ENCODE results near the gene SYP.

Gene SYP

DNA sequence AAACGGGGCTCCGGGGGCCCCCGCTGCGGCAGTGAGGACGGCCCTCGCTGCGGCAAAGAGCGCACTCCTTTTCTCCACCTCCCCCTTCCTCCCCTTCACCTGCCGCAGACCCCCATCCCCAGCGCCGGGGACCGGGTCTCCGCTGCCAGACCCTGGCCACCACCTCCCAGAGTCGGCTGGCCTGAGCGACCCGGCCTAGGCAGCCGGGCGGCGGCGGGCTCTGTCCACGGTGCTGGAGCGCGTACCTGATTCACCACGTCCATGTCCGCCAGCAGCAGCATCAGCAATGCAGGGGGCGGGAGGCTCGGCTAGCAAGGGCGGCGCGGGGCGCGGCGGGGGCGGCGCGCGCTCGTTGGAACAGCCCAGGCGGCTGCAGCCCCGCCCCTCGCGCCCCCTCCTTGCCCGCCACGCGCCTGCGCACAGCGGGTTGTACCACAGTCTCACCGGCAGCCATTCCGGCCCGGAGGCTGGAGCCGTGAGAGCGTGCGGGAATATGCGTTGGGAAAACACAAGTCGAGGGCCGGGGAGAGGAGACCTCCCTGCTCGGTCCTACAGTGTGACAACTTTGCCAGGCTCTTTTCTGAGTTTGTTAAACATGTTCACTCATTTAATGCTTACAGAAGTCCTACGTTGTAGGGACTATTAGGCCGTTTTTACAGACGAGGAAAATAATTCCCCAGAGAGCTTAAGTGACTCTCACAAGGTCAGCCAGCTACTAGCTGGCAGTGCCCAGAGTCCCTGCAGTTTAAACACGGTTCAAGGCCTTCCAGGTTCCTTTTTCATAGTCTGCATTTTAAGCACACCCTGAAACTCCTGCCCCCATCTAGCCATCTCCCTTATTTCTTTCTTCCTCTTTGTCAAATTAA lies at the start of gene SYP:
Gene SYP, minus strand, starts transcription at position 288 of the 866 bp plus-strand sequence. Its CDS starts 7 bp downstream, at position 281.
- DNase-seq: peak; percentile 7

- no peak for DNase-seq
Measured at GRCh38 chrX:49249616-49250015, 49.6 kb upstream of the SYP start.

GRCh38 chrX:49249071-49249470 lies 49.1 kb upstream of the SYP start:
- DNase-seq: no peak

- no peak for DNase-seq
Measured at GRCh38 chrX:49247916-49248811, 48.2 kb upstream of the SYP start.

GRCh38 chrX:49247346-49247745 lies 47.4 kb upstream of the SYP start:
- no peak for DNase-seq

DNA sequence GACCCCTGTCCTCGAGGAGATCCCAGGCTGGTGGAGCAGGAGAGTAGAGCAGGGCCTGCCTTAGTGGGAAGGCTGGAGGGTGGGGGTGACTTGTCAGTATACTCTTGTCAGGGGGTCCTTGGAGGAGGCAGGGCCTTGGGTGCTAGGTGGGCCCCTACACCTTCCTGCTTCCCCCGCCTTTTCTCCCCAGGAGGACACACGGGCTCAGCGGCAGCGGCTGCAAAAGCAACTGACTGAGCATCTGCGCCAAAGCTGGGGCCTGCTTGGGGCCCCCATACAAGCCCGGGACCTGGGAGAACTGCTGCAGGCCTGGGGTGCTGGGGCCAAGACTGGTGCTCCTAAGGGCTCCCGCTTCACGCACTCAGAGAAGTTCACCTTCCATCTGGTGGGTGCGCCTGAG lies 46.5 kb upstream of the SYP start:
- no peak for DNase-seq

DNA sequence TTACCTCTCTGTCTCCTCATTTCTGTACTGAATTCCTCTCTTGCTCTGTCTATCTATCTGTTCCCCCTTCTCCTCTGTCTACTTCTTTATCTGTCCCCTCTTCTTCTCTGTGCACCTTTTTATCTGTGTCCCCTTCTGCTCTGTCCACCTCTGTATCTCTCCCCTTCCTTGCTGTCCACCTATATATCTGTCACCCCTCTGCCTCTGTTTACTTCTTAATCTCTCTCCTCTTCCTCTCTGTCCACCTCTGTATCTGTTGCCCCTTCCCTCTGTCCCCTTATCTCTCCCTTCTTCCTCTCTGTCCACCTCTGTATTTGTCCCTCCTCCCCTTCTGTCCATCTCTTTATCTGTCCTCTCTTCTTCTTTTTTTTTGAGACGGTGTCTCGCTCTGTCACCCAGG lies 44.2 kb upstream of the SYP start:
- DNase-seq: no peak

DNA sequence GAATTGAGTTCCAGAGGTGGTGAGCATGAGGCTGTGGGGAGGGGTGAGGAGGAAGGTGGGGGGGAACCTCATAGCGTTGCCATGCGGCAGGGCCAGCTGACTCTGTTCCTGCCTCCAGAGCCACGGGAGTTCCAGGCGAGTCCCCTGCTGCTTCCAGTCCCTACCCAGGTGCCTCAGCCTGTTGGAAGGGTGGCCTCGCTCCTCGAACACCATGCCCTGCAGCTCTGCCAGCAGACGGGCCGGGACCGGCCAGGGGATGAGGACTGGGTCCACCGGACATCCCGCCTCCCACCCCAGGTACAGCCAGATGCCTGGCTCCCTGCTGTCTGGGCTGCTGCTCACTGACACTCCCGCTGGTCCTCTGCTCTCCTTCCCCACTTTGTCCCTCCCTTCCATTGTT lies 43.2 kb upstream of the SYP start:
- no peak for DNase-seq

DNA sequence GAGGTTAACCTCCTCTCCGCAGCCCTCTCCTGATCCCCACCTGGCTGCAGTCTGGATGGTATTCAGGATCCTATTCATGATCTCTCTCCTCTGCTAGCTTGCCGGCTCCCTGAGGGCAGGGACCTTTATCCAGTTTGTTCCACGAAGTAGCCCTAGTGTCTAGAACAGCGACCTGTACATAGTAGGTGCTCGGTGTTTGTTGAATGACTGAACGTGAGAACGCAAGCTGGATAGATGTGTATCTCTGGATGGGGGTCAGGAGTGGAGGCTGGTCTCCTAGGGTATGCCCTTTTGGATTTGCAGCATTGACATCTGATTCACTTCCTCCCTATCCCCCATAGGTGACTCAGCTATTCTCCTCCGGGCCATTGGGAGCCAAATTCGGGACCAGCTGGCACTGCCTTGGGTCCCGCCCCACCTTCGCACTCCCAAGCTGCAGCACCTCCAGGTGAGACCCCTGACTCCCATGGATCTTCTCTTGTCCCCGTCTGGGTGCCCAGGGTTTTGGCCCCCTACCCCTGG lies 42.6 kb upstream of the SYP start:
- DNase-seq: no peak

DNA sequence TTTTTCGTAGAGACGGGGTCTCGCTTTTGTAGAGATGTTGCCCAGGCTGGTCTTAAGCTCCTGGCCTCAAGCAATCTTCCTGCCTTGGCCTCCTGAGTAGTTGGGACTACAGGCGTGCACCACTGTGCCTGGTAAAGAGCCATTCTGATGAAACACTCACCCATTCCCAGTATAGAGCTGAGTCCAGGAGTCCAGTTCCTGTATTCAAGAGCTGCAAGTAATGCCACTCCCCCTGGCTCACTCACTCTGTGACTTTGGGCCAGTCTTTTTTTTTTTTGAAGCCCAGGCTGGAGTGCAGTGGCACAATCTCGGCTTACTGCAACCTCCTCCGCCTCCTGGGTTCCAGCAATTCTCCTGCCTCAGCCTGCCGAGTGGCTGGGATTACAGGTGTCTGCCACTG lies 38.7 kb upstream of the SYP start:
- no peak for DNase-seq

- DNase-seq: no peak
Measured at GRCh38 chrX:49237060-49237459, 37.1 kb upstream of the SYP start.

DNA sequence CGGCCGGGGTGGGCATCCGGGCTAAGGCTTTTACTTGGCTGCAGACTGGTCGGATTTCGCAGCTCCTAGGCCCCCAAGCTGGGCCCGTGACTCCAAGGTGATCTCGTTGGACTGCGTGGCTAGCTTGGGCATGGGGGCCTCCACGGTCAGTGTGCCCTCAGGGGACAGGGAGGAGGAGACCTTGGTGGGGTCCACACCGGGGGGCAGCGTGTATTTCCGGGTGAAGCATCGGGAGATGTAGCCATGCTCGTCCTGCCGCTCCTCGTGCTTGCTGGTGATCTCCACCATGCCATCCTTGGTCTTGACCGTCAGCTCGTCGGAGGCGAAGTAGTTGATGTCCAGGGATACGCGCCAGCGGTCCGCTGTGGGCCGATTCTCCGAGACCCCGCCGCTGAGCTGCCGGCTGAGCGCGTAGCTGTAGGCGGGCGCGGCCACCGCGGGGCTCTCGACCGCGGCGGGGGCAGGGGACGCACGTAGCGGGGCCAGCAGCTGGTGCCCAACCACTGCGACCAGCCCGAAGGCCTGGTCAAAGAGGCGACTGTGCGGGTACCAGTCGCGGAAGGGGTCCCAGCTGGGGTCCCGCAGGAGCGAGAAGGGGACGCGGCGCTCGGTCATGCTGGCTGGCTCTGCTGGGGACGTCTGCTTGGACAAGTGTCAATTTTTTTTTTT lies 34.0 kb upstream of the SYP start:
- no peak for DNase-seq

DNA sequence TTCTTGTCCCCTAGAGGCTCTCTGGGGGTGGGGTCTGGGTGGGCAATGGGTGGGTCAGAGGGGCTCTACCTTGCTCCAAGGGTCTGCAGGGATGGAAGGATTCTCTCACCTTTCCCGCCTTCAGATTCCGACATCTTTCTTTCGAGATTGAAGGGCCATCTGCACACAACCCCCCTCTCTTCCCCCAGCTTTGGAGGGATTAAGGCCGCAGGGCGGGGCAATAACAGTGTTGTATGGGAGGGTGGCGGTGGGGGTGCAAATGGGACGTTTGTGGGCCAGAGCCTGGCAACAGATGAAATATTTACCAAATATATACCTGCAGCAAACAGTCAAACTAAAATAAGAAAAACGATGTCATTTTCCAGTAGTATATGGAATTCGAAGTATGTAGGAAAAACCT lies 33.2 kb upstream of the SYP start, which contains the start of gene CACNA1F:
Gene CACNA1F, minus strand, starts transcription at position 165 of the 400 bp plus-strand sequence. Its CDS starts 31 bp downstream, at position 134.
- DNase-seq: no peak

GRCh38 chrX:49232525-49232924 lies 32.5 kb upstream of the SYP start:
- DNase-seq: no peak

GRCh38 chrX:49231333-49232000 lies 31.5 kb upstream of the SYP start:
- DNase-seq: no peak

DNA sequence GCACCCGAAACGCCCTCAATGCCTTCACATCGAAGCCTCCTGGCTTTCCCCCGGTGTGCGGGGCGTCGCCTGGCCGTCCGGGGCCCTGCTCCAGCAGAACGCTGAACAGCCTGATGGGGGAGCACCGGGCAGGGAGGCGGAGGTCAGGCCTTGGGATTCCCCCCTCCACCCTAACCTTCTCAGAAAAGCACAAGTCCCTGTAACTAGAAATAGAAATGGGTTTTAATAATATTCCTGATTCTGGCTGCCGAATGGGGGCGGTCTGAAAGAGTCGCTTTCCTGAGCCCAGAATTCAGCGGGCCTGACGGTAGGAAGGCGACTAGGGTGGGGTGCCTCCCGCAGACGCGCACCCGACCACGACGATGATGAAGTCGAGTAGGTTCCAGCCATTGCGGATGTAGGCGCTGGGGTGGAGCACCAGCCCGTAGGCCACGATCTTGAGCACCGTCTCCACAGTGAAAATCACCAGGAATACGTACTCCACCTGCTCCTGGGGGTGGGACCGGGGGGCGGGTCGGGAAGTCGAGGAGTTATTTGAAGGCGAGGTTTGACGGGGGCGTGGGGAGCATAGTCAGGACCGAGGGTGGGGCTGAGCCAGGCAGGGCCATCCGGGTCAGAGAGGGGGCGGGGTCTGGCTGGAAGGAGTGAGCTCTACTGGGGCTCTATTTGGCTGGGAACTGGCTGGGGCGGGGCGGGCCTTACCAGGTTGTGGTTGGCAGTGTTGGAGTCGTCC lies 30.7 kb upstream of the SYP start:
- no peak for DNase-seq

GRCh38 chrX:49228185-49228584 lies 28.2 kb upstream of the SYP start:
- DNase-seq: no peak

GRCh38 chrX:49227726-49228125 lies 27.7 kb upstream of the SYP start:
- DNase-seq: no peak

- no peak for DNase-seq
Measured at GRCh38 chrX:49226946-49227345, 27.0 kb upstream of the SYP start.

DNA sequence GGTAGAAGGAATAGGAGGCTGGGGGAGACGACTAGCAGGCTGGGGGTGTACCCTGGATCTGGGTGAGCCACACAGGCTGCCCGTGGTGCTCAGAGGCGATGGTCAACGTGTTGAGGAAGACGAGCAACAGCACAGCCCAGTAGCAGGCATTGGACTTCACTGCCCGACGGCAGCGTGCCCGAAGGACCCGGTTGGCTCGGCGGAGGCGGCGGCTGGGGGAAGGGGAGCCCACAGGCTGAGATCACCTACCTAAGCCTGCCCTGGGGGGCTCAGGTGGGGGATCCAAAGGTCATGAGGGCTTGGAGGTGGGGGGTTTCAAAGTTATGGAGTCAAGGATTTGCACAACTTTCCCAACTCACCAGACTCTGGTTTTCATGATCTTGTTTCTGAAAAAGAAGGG lies 25.9 kb upstream of the SYP start:
- DNase-seq: no peak

GRCh38 chrX:49221868-49222267 lies 21.9 kb upstream of the SYP start:
- DNase-seq: no peak

DNA sequence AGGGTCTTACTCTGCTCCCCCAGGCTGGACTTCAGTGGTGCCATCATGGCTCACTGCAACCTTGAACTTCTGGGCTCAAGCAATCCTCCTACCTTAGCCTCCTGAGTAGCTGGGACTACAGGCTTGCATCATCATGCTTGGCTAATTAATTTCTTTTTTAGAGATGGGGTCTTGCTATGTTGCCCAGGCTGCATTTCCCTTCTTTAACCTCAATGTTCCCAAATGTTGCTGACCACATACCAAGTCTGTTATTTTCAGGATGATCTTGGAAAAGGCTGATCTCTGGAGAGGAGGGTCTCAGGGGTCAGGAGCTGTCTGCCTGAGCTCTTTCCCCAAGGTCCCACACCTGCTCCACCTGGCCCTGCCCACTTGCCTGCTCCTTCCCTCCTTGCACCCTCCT lies 20.1 kb upstream of the SYP start:
- DNase-seq: no peak
